Activated CD4-positive, alpha-beta T cell treated with anti-CD3 and anti-CD28 coated beads, Interleukin-2, amount 50 U/mL, for 48 hours (primary cell): ENCODE data around the gene GLMP.

ENCODE experiments used
- DNase-seq, 2 experiments: peaks; one replicate each; pipeline ENCODE4 v3.0.0-alpha.2; 2020

Gene GLMP

GRCh38 chr1:156285437-156285836, 10.0 kb downstream of the GLMP start:
- no peak for DNase-seq

- DNase-seq = no peak
These were observed 10.7 kb downstream of the GLMP start for GRCh38 chr1:156284757-156285156.

GRCh38 chr1:156284112-156284511, 11.4 kb downstream of the GLMP start, which contains the start of gene TMEM79:
Gene TMEM79 (plus strand): TSS chr1:156284325. CDS start chr1:156285227, 902 bp downstream.
- no peak for DNase-seq

GRCh38 chr1:156283521-156283920, 12.0 kb downstream of the GLMP start:
- no peak for DNase-seq

- peak; percentile 93 to 96 for DNase-seq
These were observed 12.8 kb downstream of the GLMP start, which contains the start of gene SMG5 for GRCh38 chr1:156282479-156283222. Gene SMG5 (minus strand): TSS chr1:156282825. CDS start chr1:156282680, 145 bp downstream.

- peak; percentile 43 to 59 for DNase-seq
These were observed 13.6 kb downstream of the GLMP start for GRCh38 chr1:156281693-156282478.

GRCh38 chr1:156281281-156281680, 14.2 kb downstream of the GLMP start:
- peak; percentile 58 to 70 for DNase-seq

GRCh38 chr1:156279837-156280236, 15.6 kb downstream of the GLMP start:
- no peak for DNase-seq

- no peak for DNase-seq
These were observed 18.5 kb downstream of the GLMP start for GRCh38 chr1:156276966-156277381.

GRCh38 chr1:156276532-156276931, 18.9 kb downstream of the GLMP start:
- no peak for DNase-seq

- DNase-seq = no peak
These were observed 25.2 kb downstream of the GLMP start for GRCh38 chr1:156270314-156270713.

- no peak for DNase-seq
These were observed 27.1 kb downstream of the GLMP start for GRCh38 chr1:156268336-156268735.

- no peak for DNase-seq
These were observed 29.4 kb downstream of the GLMP start for GRCh38 chr1:156266051-156266450.

GRCh38 chr1:156263288-156263655, 32.2 kb downstream of the GLMP start:
- no peak for DNase-seq

GRCh38 chr1:156262461-156263287, 32.8 kb downstream of the GLMP start:
- DNase-seq = no peak

- no peak for DNase-seq
These were observed 34.6 kb downstream of the GLMP start for GRCh38 chr1:156260896-156261295.

- no peak for DNase-seq
These were observed 35.7 kb downstream of the GLMP start for GRCh38 chr1:156259805-156260204.

GRCh38 chr1:156258859-156259258, 36.6 kb downstream of the GLMP start:
- DNase-seq = no peak

GRCh38 chr1:156257711-156258110, 37.8 kb downstream of the GLMP start:
- no peak for DNase-seq

- DNase-seq = no peak
These were observed 41.8 kb downstream of the GLMP start for GRCh38 chr1:156253634-156254033.

GRCh38 chr1:156251527-156251926, 44.0 kb downstream of the GLMP start:
- DNase-seq = no peak

- no peak for DNase-seq
These were observed 45.9 kb downstream of the GLMP start for GRCh38 chr1:156249593-156249992.

GRCh38 chr1:156248323-156248683, 47.2 kb downstream of the GLMP start:
- DNase-seq = no peak
